Measurements from ENCODE around the gene METAP1D.

- TF ChIP-seq GATA2 (IDR thresholded peaks at IDR 0.05; ENCODE audit: low read depth, low read length) (no peak), GATA3 (IDR thresholded peaks at IDR 0.05; ENCODE audit: low read depth, low read length) (no peak)
Measured at GRCh38 chr2:172013396-172013795, 13.6 kb downstream of the METAP1D start.

Measured in SH-SY5Y (cell line).